B cell (primary cell): ENCODE data around the gene RBM6. TPM values are rescaled to one million over a fixed set of nuclear protein-coding genes. Genes with fewer than 3 reads are reported as not detected.

Experiments
- ATAC-seq: fragments of 200-7000 bp; cut with Tn5 transposase; one replicate; pipeline ENCODE4 v1.10.0; 2021; ENCODE audit warnings: low read depth, mild to moderate bottlenecking, moderate number of reproducible peaks, moderate library complexity
- CTCF ChIA-PET: fragments of 350-600 bp; sonication (Branson Sonifier 250); formaldehyde crosslinking; loops from one replicate; lab custom pipeline; 2021; ENCODE audit warnings: antibody characterized with exemption, inconsistent platforms; lab: Charles Lee
- POLR2A ChIA-PET: fragments of 350-600 bp; sonication (Branson Sonifier 250); formaldehyde crosslinking; loops from one replicate; lab custom pipeline; 2021; ENCODE audit warnings: antibody characterized with exemption; lab: Charles Lee
- DNase-seq: peaks from one replicate; pipeline ENCODE4 v3.0.0; 2013
- H2AFZ ChIP-seq: 2 replicates; pipeline ENCODE4 v1.6.1; 2012; ENCODE audit warnings: mild to moderate bottlenecking, low read depth, low read length; ENCODE audit not compliant: insufficient read depth, poor library complexity, severe bottlenecking
- H3K27ac ChIP-seq, 2 donors: 1 replicate in 1 of 2; 2 replicates in 1 of 2; pipeline ENCODE4 v1.5.1; 2012 to 2013; ENCODE audit warnings: low read length in 2 of 2, mild to moderate bottlenecking in 2 of 2, moderate library complexity in 1 of 2
- H3K27me3 ChIP-seq, 4 experiments: fragments of 200-600 bp in 1 of 4; sonication (generic) in 1 of 4; replicated peaks in 1 of 4; 1 replicate in 2 of 4; 2 replicates in 2 of 4; pipeline versions ENCODE4 v1.6.1 to v1.7.0; 2013 to 2016; ENCODE audit warnings: low read length in 3 of 4, mild to moderate bottlenecking in 2 of 4, mixed read lengths in 1 of 4, moderate library complexity in 1 of 4; ENCODE audit not compliant: insufficient read depth in 4 of 4, control insufficient read depth in 3 of 4; ENCODE audit errors: control extremely low read depth in 1 of 4
- H3K36me3 ChIP-seq, 2 experiments: replicated peaks in 1 of 2; 1 replicate in 1 of 2; 2 replicates in 1 of 2; pipeline versions ENCODE4 v1.6.1 to v1.7.1; 2013; ENCODE audit warnings: low read length in 1 of 2; ENCODE audit not compliant: insufficient read depth in 2 of 2, control insufficient read depth in 1 of 2; ENCODE audit errors: control extremely low read depth in 1 of 2, extremely low read depth in 1 of 2
- H3K4me1 ChIP-seq, 2 donors: fragments of 200-600 bp in 1 of 2; sonication (generic) in 1 of 2; 1 replicate in 1 of 2; 2 replicates in 1 of 2; pipeline versions ENCODE4 v1.5.1 to v1.6.1; 2013 to 2017; ENCODE audit warnings: low read length in 2 of 2; ENCODE audit not compliant: control insufficient read depth in 2 of 2, insufficient read depth in 2 of 2
- H3K4me2 ChIP-seq: replicated peaks from 2 replicates; pipeline ENCODE3; 2012; ENCODE audit warnings: mild to moderate bottlenecking, low read depth, low read length; ENCODE audit not compliant: poor library complexity, severe bottlenecking
- H3K4me3 ChIP-seq, 5 experiments: fragments of 200-600 bp in 1 of 5; sonication (generic) in 1 of 5; 1 replicate in 3 of 5; 2 replicates in 2 of 5; pipeline versions ENCODE4 v1.5.1 to v1.7.0; 2011 to 2016; ENCODE audit warnings: low read length in 4 of 5, mild to moderate bottlenecking in 4 of 5, low read depth in 2 of 5, control low read depth in 1 of 5, moderate library complexity in 1 of 5; ENCODE audit not compliant: insufficient read depth in 1 of 5; ENCODE audit errors: control extremely low read depth in 1 of 5, extremely low read depth in 1 of 5
- H3K79me2 ChIP-seq: fragments of 200-600 bp; sonication (generic); one replicate; pipeline ENCODE4 v1.6.0; 2016; ENCODE audit warnings: low read length; ENCODE audit not compliant: control insufficient read depth, insufficient read depth
- H3K9ac ChIP-seq: fragments of 200-600 bp; sonication (generic); 2 replicates; pipeline ENCODE4 v1.6.1; 2017; ENCODE audit warnings: mild to moderate bottlenecking, low read length, moderate library complexity
- H3K9me3 ChIP-seq, 3 donors: one replicate each; pipeline versions ENCODE4 v1.6.1 to v1.7.1; 2013; ENCODE audit warnings: low read length in 2 of 3; ENCODE audit not compliant: control insufficient read depth in 2 of 3, insufficient read depth in 1 of 3; ENCODE audit errors: control extremely low read depth in 1 of 3
- H4K20me1 ChIP-seq: 2 replicates; pipeline ENCODE4 v1.6.0; 2012; ENCODE audit warnings: mild to moderate bottlenecking, low read length; ENCODE audit not compliant: insufficient read depth, control insufficient read depth, poor library complexity, severe bottlenecking
- H3K27ac Mint-ChIP-seq: one replicate; pipeline ENCODE4 v1.8.0; 2021; ENCODE audit warnings: mixed read lengths
- H3K27me3 Mint-ChIP-seq: one replicate; pipeline ENCODE4 v1.8.0; 2021; ENCODE audit warnings: mixed read lengths
- H3K4me1 Mint-ChIP-seq: one replicate; pipeline ENCODE4 v1.8.0; 2021; ENCODE audit warnings: mixed read lengths
- H3K4me3 Mint-ChIP-seq: one replicate; pipeline ENCODE4 v1.8.0; 2021; ENCODE audit warnings: mixed read lengths
- H3K9me3 Mint-ChIP-seq: one replicate; pipeline ENCODE4 v1.8.0; 2022; ENCODE audit warnings: mixed read lengths; ENCODE audit not compliant: insufficient read depth
- EZH2 ChIP-seq: IDR thresholded peaks from 2 replicates; pipeline ENCODE4 v1.6.1; 2012; ENCODE audit warnings: borderline replicate concordance, low read depth, mild to moderate bottlenecking, moderate library complexity, low read length; ENCODE audit not compliant: insufficient read depth, poor library complexity, severe bottlenecking
- WGBS: methylation state at CpG from one replicate; pipeline ENCODE4 v1.1.5; 2013; ENCODE audit warnings: missing lambda C conversion rate; ENCODE audit not compliant: insufficient coverage; 5-methylcytosine and 5-hydroxymethylcytosine counted together
- intact Hi-C: fragments of 100-400 bp; cut with micrococcal nuclease; formaldehyde crosslinking; loops from one replicate; pipeline ENCODE4 v1.10.0; 2022
- polyA plus RNA-seq: library from polyadenylated mRNA; depleted of rRNA; stranded (reverse); fragments of >200 nt; gene quantifications from 2 replicates; pipeline ENCODE4 v1.2.3, GENCODE V29; 2012
- total RNA-seq, 2 donors: library from RNA; stranded (reverse); fragments of 120-200 nt in 1 of 2; gene quantifications; 1 replicate in 1 of 2; 2 replicates in 1 of 2; pipeline versions ENCODE4 v1.2.3 to v1.2.4, GENCODE V29; 2013 to 2022
- TF ChIP-seq, protein P1 (sequence below): fragments of 200-600 bp; IDR thresholded peaks from one replicate; pipeline ENCODE4 v1.8.0; 2022; ENCODE audit warnings: antibody characterized with exemption, mild to moderate bottlenecking

RBM6 gene
- total and polyA plus RNA-seq, 2 donors (not counting 1 experiment from before 2014, with no cell fraction given), result 223 to 285 TPM

- 96% methylated on average over 5 of the region's 6 CpGs for WGBS
- Histone ChIP-seq H3K9me3 (peaks cover 0 to 6% (median 0%) of the 10 kb centered on the region in 3 donors), H3K79me2 (no peaks in the 10 kb centered on the region), H3K4me2 (no peak overlapping the region), H3K36me3 (no peaks in the 10 kb centered on the region), H3K9ac (no peak overlapping the region), H3K4me1 (peaks cover under 1 to 8% of the 10 kb centered on the region in 2 donors), H4K20me1 (no peaks in the 10 kb centered on the region), H2AFZ (no peak overlapping the region), H3K27me3 (no peaks in the 10 kb centered on the region), H3K27ac (no peak overlapping the region), H3K4me3 (no peak overlapping the region)
- H3K27me3 Mint-ChIP-seq, result no peaks in the 10 kb centered on the region
- DNase-seq, result no peak
- no peak overlapping the region for H3K4me3 Mint-ChIP-seq
- H3K4me1 Mint-ChIP-seq, result peaks cover 2% of the 10 kb centered on the region
- H3K27ac Mint-ChIP-seq, result no peak overlapping the region
- no peak for ATAC-seq
- H3K9me3 Mint-ChIP-seq, result no peaks in the 10 kb centered on the region
- TF ChIP-seq, protein P1, sequence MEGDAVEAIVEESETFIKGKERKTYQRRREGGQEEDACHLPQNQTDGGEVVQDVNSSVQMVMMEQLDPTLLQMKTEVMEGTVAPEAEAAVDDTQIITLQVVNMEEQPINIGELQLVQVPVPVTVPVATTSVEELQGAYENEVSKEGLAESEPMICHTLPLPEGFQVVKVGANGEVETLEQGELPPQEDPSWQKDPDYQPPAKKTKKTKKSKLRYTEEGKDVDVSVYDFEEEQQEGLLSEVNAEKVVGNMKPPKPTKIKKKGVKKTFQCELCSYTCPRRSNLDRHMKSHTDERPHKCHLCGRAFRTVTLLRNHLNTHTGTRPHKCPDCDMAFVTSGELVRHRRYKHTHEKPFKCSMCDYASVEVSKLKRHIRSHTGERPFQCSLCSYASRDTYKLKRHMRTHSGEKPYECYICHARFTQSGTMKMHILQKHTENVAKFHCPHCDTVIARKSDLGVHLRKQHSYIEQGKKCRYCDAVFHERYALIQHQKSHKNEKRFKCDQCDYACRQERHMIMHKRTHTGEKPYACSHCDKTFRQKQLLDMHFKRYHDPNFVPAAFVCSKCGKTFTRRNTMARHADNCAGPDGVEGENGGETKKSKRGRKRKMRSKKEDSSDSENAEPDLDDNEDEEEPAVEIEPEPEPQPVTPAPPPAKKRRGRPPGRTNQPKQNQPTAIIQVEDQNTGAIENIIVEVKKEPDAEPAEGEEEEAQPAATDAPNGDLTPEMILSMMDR, result no peak
- TF ChIP-seq EZH2, result no peak
- intact Hi-C loops, result no loop called here
- ChIA-PET CTCF (no interaction called here), POLR2A (no interaction called here)
Measured at GRCh38 chr3:49898991-49899390, 41.0 kb upstream of the RBM6 start.

DNA sequence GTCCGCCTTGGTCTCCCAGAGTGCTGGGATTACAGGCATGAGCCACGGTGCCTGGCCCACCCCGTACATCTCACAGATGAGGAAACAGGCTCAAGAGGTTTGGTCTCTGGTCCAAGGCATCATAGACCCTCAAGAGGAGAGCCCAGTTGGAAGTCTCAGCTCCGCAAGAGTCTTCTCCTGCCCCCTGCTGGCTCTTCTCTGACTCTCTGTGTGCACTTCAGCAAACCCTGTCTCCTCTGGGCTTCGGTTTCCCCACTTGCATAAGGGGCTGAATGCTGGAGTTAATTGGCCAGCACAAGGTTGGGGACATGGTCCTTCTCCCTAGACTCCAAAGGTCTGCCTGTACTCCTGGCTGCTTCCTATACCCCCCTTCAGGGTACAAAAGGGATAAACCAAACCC is 40.1 kb upstream of the RBM6 start:
- H3K4me3 Mint-ChIP-seq, result no peak overlapping the region
- ChIA-PET POLR2A (no interaction called here), CTCF (interaction anchor here (0.7 kb wide), 1 partner anchor 97 kb away, joined by 3 read pairs; the partner anchor contains the start of gene INKA1)
- H3K4me2 ChIP-seq, result no peak overlapping the region
- H3K9me3 ChIP-seq, result peaks cover 0 to 6% (median 0%) of the 10 kb centered on the region in 3 donors
- H3K79me2 ChIP-seq, result no peaks in the 10 kb centered on the region
- 70% methylated on average over 3 of the region's 5 CpGs for WGBS
- peaks cover 3 to 16% of the 10 kb centered on the region in 2 donors for H3K4me1 ChIP-seq
- H3K4me1 Mint-ChIP-seq, result peaks cover 8% of the 10 kb centered on the region
- H3K36me3 ChIP-seq, result no peaks in the 10 kb centered on the region
- H4K20me1 ChIP-seq, result no peaks in the 10 kb centered on the region
- no peak overlapping the region for H3K4me3 ChIP-seq
- DNase-seq (no peak), ATAC-seq (no peak)
- H3K27ac ChIP-seq, result no peak overlapping the region
- no peaks in the 10 kb centered on the region for H3K27me3 Mint-ChIP-seq
- H3K9ac ChIP-seq, result no peak overlapping the region
- intact Hi-C loops, result no loop called here
- no peak overlapping the region for H3K27ac Mint-ChIP-seq
- H3K27me3 ChIP-seq, result no peaks in the 10 kb centered on the region
- TF ChIP-seq, protein P1, result peak; percentile 13
- TF ChIP-seq EZH2, result no peak
- H2AFZ ChIP-seq, result no peak overlapping the region
- no peaks in the 10 kb centered on the region for H3K9me3 Mint-ChIP-seq
